ENCODE results near the gene ATF7IP. TPM values are rescaled to one million over a fixed set of nuclear protein-coding genes. Genes with fewer than 3 reads are reported as not detected.

The ATF7IP gene
- total RNA-seq, 1 donor from 2014 or later: 76.9 TPM

DNA sequence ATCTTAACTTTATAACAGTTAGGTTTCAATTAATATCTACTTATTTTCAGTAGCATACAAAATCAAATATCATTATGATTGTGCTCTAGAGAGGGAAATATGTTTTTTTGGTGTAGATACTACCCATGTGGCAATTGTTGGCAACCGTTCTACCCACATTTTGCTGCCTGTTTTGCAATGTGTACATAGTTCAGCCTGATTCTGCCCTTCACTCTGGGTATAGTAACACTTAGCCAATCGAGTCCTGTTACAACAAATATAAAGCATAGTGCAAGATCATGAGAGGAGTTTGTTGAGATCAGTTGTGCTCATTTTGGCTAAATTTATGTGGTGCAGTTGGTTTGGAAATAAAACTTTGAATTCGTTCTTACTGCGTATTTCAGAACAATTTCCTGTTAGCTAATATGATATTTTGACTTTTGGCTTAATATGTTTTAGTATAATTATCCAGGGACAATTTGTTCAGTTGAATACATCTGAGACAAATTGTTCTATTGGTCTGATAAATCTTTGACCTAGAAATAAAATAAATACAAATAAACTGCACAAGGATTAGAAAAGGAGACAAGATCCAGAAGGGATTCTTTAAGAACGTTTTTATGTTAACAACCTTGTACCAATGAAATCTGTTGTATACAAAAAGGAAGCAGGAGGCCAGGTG, 76.9 kb downstream of the ATF7IP start:
- TF ChIP-seq, protein P1, sequence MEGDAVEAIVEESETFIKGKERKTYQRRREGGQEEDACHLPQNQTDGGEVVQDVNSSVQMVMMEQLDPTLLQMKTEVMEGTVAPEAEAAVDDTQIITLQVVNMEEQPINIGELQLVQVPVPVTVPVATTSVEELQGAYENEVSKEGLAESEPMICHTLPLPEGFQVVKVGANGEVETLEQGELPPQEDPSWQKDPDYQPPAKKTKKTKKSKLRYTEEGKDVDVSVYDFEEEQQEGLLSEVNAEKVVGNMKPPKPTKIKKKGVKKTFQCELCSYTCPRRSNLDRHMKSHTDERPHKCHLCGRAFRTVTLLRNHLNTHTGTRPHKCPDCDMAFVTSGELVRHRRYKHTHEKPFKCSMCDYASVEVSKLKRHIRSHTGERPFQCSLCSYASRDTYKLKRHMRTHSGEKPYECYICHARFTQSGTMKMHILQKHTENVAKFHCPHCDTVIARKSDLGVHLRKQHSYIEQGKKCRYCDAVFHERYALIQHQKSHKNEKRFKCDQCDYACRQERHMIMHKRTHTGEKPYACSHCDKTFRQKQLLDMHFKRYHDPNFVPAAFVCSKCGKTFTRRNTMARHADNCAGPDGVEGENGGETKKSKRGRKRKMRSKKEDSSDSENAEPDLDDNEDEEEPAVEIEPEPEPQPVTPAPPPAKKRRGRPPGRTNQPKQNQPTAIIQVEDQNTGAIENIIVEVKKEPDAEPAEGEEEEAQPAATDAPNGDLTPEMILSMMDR (IDR thresholded peaks at IDR 0.05): no peak
- intact Hi-C loops (cut with DNase I): no loop called here
- Histone ChIP-seq H3K27me3 (ENCODE audit: low read depth) (no peaks in the 10 kb centered on the region), H3K27ac (no peak overlapping the region), H3K4me3 (no peak overlapping the region), H3K36me3 (peaks cover 70% of the 10 kb centered on the region), H3K9me3 (no peaks in the 10 kb centered on the region), H3K4me1 (peaks cover 24% of the 10 kb centered on the region)
- peak; percentile 29 to 90 for ATAC-seq
- no peak for DNase-seq

DNA sequence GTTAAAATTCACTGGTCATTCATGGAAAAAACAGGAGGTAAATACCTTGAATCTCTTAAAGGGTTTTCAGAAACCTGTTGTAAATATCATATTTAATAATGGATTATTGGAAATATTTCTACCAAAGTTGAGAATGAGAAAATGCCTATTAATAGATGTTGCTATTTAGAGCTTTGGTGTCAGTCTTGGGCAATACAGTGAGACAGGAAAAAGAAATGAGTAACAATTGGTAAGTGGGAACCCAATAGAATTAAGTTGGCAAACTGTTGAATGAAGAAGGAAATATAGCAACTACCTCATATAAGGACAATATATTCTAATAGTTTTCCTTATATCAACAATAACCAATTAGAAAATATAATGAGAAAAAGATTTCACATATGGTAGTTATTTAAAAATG, 78.0 kb downstream of the ATF7IP start:
- peak in 1 of 2 donors; percentile 45 for ATAC-seq
- no peak overlapping the region for H3K27ac ChIP-seq
- peaks cover 71% of the 10 kb centered on the region for H3K36me3 ChIP-seq
- no peaks in the 10 kb centered on the region for H3K27me3 ChIP-seq (ENCODE audit: low read depth)
- TF ChIP-seq, protein P1 (IDR thresholded peaks at IDR 0.05): no peak
- no peak overlapping the region for H3K4me3 ChIP-seq
- no peak for DNase-seq
- H3K4me1 ChIP-seq: peaks cover 24% of the 10 kb centered on the region
- intact Hi-C loops (cut with DNase I): no loop called here
- no peaks in the 10 kb centered on the region for H3K9me3 ChIP-seq

DNA sequence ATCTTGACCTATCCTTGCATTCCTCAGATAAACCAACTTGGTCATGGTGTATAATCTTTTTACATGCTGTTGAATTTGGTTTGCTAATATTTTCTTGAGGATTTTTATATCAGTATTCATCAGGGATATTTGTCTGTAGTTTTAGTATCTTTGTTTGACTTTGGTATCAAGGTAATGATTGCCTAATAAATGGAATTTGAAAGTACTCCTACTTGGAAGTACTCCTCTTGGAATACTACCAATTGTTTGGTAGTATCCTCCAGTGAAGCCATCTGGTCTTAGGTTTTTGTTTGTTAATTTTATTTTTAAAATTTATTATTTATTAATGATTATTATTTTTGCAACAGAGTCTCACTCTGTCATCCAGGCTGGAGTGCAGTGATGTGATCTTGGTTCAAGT, 85.0 kb downstream of the ATF7IP start:
- H3K36me3 ChIP-seq: peaks cover 60% of the 10 kb centered on the region
- no peak for DNase-seq
- TF ChIP-seq, protein P1 (IDR thresholded peaks at IDR 0.05): no peak
- H3K9me3 ChIP-seq: no peaks in the 10 kb centered on the region
- intact Hi-C loops (cut with DNase I): no loop called here
- H3K27me3 ChIP-seq (ENCODE audit: low read depth): no peaks in the 10 kb centered on the region
- H3K27ac ChIP-seq: no peak overlapping the region
- H3K4me3 ChIP-seq: no peak overlapping the region
- ATAC-seq: no peak
- peaks cover 5% of the 10 kb centered on the region for H3K4me1 ChIP-seq

DNA sequence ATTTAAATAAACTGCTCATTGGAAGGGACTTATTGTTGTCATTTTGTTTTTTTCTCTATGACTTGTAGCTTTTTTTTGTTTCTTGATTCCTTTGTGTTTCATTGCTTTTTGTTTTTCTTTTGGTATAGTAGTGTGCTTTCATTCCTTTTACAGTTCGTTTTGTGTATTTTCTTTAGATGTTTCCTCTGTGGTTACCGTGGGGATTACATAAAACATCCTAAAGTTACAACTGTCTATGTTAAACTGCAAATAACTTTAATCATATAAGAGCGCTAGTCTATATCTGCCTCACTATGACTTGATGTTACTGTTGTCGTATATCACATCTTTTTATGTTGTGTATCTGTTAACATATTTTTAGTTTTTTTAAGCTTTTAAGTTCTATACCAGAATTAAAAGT, 86.9 kb downstream of the ATF7IP start:
- peaks cover 53% of the 10 kb centered on the region for H3K36me3 ChIP-seq
- no peaks in the 10 kb centered on the region for H3K27me3 ChIP-seq (ENCODE audit: low read depth)
- TF ChIP-seq, protein P1 (IDR thresholded peaks at IDR 0.05): no peak
- intact Hi-C loops (cut with DNase I): no loop called here
- ATAC-seq (no peak), DNase-seq (no peak)
- H3K27ac ChIP-seq: no peak overlapping the region
- no peak overlapping the region for H3K4me3 ChIP-seq
- H3K4me1 ChIP-seq: peaks cover 5% of the 10 kb centered on the region
- no peaks in the 10 kb centered on the region for H3K9me3 ChIP-seq

DNA sequence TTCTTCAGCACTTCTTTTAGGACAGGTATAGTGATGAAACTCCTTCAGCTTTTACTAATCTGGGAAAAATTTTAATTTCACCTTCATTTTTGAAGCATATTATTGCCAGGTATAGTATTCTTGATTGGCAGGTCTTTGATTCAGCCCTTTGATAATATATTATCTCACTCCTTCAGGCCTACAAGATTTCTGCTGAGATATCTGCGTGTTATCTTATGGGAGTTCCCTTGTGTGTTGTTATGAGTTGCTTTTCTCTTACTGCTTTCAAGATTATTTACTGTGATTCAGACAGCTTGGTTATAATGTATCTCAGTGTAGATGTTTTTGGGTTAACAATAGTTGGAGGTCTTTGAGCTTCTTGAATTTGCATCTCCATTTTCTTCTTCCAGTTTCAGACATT, 87.4 kb downstream of the ATF7IP start:
- TF ChIP-seq, protein P1 (IDR thresholded peaks at IDR 0.05): no peak
- no peak overlapping the region for H3K4me3 ChIP-seq
- peaks cover 5% of the 10 kb centered on the region for H3K4me1 ChIP-seq
- no peak overlapping the region for H3K27ac ChIP-seq
- no peaks in the 10 kb centered on the region for H3K27me3 ChIP-seq (ENCODE audit: low read depth)
- no peaks in the 10 kb centered on the region for H3K9me3 ChIP-seq
- no peak for DNase-seq
- intact Hi-C loops (cut with DNase I): no loop called here
- peaks cover 55% of the 10 kb centered on the region for H3K36me3 ChIP-seq
- ATAC-seq: no peak
